GM12892 (cell line): ENCODE data around the gene RPL39L.
A peak's percentile ranks its signal among the peaks of the same experiment; 100 is the strongest.

ENCODE experiments used
- POLR2A ChIP-seq: IDR thresholded peaks from 2 replicates; pipeline ENCODE4 v1.6.1; 2011; ENCODE audit warnings: low read depth, low read length, control low read depth
- POLR2AphosphoS5 ChIP-seq: IDR thresholded peaks from 2 replicates; pipeline ENCODE4 v1.6.1; 2011; ENCODE audit warnings: low read depth, low read length, control low read depth
- TAF1 ChIP-seq: IDR thresholded peaks from 2 replicates; pipeline ENCODE4 v1.6.1; 2011; ENCODE audit warnings: low read depth, mild to moderate bottlenecking, control low read depth, low read length, borderline replicate concordance

DNA sequence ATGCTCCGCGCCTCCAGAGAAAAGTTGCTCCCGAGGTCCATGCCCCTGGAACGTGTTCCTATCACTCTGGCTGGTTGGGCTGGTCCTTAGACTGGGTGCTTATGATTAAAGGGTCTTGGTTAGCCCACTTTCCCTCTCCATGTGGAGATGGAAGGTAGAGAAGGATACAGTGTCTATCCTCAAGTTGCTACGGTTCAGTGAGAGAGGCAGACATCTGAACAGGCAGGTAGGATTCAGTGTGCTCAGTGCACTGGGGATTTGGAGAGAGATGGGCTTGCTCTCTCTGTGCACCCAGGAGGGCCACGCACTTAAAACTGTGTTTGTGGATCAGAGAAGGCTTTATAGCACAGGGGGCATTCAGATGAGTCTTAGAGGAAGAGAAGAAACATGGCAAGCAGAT lies 63.0 kb downstream of the RPL39L start:
- TF ChIP-seq POLR2A: peak; percentile 59
- TF ChIP-seq TAF1: no peak
- peak; percentile 70 for TF ChIP-seq POLR2AphosphoS5
